Keratinocyte (primary cell): Measurements from ENCODE around the gene MAGEA9. TPM values are rescaled to one million over a fixed set of nuclear protein-coding genes. Genes with fewer than 3 reads are reported as not detected.

Experiments used
- polyA plus RNA-seq, 5 experiments: library from polyadenylated mRNA; depleted of rRNA in 3 of 5; stranded (reverse) in 3 of 5; stranded (forward) in 1 of 5; unstranded in 1 of 5; fragments of >200 nt; gene quantifications; 1 replicate in 1 of 5; 2 replicates in 3 of 5; 3 replicates in 1 of 5; pipeline versions ENCODE4 v1.2.1 to v1.2.3, GENCODE V29; 2011 to 2012; ENCODE audit warnings: missing spikeins in 2 of 5, low read depth in 1 of 5, low replicate concordance in 1 of 5
- small RNA-seq, 3 experiments: library from RNA; depleted of rRNA; stranded (forward); fragments of <200 nt; gene quantifications; one replicate each; pipeline ENCODE3, GENCODE V24; 2012; ENCODE audit warnings: low read depth in 3 of 3, low replicate concordance in 1 of 3; ENCODE audit not compliant: insufficient read length in 3 of 3

The MAGEA9 gene
- polyA plus RNA-seq, 1 donor (not counting 4 experiments of a cell fraction or from before 2014, with no cell fraction given): not detected

Small RNA genes lying within 50 kb of the gene (small RNA-seq; reads per million reads assigned to genes)
- 0 reads per million in 3 experiments for gene AC244098.1
- 0 reads per million in 3 experiments for gene AC244098.2
- gene AC244098.3: 0 reads per million in 3 experiments

Other genes with a start within 250 kb of the MAGEA9 start
- gene EOLA1, start 240.9 kb upstream of the MAGEA9 start, polyA plus RNA-seq: 8.9 to 12.4 TPM (median 9.3 TPM) in 3 replicates
- not detected in 3 replicates for gene HSFX3, start 232.0 kb upstream of the MAGEA9 start, polyA plus RNA-seq
- gene MAGEA9B, start 194.5 kb upstream of the MAGEA9 start, polyA plus RNA-seq: not detected in 3 replicates
- 0.10 to 0.40 TPM (median 0.39 TPM) in 3 replicates for gene HSFX2, start 186.6 kb upstream of the MAGEA9 start, polyA plus RNA-seq
- 19.5 to 23.0 TPM (median 21.1 TPM) in 3 replicates for gene TMEM185A, start 150.1 kb upstream of the MAGEA9 start, polyA plus RNA-seq
- gene MAGEA11, start 69.9 kb upstream of the MAGEA9 start, polyA plus RNA-seq: not detected in 3 replicates
- gene HSFX1, start 7.9 kb upstream of the MAGEA9 start, polyA plus RNA-seq: 0.23 TPM in 1 of 3 replicates, not detected in the others
- not detected in 3 replicates for gene MAGEA8, start 99.3 kb downstream of the MAGEA9 start, polyA plus RNA-seq
- not detected in 3 replicates for gene HSFX4, start 147.6 kb downstream of the MAGEA9 start, polyA plus RNA-seq
- 35.5 to 45.2 TPM (median 39.2 TPM) in 3 replicates for gene EOLA2, start 156.6 kb downstream of the MAGEA9 start, polyA plus RNA-seq